ENCODE results near the gene C10orf105.

The C10orf105 gene

DNA sequence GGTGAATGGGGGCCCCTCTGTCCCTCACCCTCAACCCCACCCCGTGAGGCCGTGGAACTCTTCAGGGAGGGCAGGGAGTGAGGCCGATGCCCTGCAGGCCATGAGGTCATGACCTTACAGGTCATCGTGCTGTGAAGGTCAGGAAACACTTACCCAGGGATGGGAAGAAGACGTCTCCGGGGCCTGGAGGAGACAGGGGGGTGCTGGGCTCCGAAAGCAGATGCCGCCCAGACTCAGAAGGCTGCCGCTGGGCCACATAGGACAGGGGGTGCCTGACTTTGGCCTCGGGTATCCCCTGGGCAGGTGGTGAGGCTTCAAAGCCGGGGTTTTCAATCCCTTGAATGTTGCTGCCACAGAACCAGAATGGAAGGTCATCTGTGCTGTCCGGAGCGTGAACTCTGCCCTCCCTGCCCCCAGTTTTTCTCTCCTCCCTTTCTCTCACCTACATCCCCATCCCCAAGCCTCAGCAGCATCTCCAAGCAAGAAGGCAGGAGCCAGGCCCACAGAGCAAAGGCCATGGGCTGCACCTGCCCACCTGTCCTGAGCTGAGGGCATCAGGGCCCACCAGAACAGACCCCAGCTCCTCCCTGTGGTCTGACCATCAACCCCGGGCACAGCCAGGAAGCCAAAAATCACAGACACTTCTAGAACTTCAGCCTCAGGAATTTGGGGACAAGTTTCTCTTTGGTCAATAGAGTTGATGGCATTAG, 32.1 kb upstream of the C10orf105 start:
- no peak for DNase-seq

DNA sequence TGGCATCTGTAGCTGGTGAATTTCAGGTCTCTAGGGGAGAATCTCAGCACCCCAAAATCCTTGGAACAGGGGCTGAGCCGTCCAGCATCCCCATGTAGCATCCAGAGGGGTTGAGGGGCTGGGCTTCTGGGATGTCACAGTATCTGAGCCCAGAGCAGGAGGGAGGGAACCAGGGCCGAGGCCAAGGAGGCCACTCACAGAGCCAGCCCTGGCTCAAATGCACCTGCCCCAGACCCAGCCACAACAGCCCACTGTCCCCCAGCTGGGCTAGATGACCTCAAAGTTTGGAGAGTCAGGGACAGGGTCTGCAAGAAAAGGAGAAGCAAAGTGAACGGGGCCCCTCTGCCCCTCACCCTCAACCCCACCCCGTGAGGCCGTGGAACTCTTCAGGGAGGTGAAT, 31.4 kb upstream of the C10orf105 start:
- DNase-seq: no peak

DNA sequence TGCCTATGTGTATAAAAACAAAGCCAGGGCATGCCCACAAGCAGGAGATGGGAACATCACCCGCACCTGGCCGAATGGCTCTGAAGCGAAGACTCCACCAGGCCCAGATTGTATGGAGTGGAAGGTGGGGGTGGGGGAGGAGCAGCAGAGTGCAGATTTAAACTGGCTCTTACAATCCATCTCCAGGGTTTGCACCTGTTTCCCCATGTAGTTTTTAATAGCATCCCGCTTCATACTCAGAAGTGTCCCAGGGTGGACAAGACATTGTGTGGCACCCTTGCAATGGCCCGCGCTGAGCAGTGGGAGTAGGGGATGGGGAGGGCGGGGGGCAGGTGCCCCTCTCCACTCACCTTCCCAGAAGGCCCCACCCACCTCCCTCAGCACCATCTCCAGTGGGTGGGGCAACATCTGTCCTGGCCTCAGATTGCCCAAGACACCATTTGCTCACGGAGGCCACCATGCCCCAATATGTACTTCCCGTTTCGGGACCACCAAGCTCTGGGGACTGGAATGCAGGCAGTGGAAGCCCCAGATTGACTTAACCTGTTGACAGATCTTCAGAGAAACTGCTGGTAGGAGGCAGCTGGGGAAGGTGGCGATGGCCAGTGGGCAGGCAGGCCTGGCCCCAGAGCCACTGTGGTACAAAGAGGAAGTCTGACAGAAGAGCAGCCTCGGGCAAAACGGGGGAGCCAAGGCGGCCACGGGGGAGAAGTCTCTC, 30.7 kb upstream of the C10orf105 start:
- DNase-seq: no peak

DNA sequence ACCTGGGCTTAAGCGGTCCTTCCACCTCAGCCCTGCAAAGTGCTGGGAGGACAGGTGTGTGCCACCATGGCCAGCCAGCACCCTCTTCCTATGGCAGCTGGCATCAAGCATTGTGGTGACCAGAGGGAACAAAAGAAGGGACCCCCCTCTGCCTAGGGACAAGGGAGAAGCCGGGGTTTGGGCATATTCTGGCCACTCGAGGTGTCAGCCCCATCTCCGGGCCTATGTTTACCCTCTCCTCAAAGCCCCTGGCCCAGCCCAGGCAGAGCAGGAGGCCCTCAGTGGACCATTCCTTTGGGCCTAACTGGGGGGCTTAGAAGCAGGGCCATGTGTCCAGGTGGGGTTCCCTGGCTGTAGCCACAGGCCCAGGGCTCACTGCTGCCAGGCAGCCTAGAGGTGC, 29.8 kb upstream of the C10orf105 start:
- DNase-seq: no peak

DNA sequence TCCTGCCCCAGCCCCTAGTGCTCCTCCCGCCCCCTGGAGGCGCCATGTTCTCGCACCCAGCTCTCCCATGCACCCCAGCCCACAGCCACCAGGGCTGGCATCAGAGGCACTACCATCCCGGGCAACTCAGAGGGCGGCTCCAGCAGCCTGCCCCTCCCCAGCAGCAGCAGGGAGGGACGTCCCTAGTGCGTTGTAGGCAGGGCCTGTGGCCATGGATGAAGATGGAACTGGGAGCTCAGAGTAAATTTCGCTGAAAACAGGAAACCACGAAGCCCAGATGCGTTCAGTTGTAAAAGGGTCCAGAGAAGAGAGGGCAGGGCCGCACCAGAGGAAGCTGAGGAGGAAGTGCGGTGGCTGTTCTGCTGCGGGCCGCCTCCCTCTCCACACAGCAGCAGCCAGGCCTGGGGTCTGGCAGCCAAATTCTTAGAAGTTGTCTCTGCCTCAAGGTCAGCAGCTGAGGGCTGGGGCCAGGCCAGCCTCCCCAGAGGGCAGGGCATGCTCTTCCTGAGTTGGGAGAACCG, 29.2 kb upstream of the C10orf105 start:
- no peak for DNase-seq

DNA sequence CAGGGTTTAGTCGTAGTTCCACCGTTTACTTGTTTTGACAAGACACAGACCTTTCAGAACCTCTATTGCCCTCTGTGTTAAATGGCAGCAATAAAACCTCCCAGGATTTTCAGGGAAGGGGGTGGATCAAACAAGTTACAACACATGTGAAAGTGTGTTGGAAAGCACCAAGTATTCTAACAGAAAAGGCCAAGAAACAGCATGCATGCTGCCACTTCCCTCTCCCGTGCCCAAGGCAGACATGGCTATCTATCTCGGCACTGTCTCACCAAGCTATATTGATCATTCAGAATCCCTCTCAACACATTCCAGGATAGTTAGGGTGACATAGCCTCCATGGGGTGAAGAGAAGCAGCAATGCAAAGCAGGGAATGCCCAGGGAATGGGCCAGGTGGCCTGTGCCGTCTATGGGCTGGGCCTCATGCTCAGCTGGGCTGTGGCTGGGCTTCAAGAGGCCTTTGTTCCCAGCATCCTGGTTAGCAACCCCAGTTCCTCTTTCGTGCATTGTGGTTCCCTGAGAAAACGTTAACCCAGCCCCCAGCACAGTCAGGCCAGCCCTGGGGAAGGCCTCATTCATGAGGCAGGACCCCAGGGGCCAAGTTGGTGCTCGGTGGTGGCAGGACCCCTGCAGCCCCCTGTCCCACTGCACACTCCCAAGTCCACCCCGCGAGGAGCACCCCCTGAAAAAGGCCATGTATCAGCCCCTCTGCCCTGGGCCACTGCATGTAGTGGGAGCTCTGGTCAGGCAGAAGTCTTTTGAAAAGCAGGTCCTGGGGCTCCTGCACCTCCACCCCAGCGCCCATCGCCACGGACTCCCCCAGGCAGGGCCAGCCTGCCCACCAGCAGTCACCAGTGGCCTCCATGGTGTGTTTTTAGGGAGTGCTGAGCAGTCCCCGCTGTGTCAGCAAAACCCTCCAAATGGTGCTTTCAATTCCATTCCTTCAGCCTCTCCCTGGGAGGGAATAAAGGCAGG, 28.3 kb upstream of the C10orf105 start:
- no peak for DNase-seq

DNA sequence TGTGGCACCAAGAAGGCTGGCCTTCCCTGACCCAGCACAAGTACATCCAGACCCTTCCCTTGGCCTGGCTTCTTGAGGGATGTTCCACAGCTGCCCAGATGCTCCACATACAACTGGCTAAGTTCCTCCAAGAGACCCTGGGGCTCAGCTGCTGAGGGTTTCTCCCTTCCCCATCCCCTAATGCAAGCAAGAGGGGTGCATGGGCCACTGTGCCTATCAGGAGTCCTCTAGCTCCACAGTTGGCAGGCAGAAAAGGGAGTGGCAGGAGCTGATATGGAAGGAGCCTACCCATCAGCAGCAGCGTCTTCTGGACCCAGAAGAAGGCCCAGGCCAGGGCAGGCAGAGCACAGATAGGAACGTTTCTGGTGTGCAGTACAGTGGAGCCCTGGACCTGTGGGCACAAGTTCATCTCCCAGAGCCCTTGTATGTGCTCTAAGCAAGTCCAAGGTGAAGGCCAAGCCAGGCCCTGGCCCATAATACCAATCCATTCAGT, 27.5 kb upstream of the C10orf105 start:
- DNase-seq: no peak

DNA sequence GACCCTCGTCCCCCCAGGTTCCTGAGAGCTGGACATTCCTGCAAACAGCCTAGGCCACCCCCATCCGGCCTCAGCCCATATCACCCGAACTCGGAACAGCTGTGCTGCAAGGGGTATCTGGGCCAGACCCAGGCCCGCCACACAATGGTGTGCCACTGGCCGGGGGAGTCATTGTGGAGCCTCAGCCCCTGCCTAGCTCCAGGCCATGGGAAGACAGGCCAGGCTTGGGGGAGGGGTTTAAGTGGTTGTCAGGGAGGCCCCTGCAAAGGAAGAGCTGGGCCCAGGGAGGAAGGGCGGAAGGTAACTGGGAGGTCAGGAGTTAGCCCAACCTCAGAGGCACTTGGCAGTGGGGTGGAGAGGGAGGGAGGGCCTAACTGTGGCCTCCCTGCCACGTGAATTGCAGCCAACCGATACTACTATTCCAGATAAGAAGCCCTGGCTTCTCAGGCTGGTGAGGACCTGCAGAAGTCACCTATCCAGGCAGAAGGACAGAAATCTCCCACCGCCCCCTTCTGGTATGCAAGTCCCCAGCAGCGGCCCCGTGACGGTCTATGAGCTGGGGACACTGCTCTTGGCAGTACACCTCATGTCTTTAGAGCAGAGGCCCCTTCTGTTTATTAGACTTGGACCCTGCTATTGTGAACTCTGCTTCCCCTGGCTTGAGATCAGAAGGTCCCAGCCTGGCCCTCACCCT, 26.9 kb upstream of the C10orf105 start:
- no peak for DNase-seq

DNA sequence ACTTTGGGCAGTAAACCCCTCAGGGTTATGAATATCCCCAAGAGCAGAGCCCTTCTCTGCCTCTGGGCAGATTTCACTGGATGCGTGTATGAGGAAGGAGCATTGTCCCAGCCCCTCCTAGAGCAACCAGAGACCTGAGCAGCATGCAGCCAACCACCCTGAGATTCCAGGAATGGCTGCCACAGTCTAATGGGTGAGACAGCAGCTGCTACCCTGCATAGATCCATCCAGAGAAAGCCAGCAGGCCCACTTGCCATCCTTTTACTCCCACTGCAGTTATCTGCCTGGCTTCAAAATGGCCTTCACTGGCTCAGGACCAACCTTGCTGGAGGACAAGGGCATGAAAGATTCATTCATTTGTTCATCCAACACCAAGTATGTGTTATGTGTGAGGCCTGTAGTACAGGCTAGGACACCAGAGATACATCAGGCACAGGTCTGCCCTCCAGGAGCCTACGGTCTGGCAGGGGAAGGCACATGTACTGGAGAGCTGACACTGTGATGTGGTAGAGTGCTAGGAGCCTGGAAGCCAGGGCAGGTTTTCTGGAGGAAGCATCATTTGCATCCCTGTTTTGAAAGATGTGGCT, 26.2 kb upstream of the C10orf105 start:
- DNase-seq: no peak

DNA sequence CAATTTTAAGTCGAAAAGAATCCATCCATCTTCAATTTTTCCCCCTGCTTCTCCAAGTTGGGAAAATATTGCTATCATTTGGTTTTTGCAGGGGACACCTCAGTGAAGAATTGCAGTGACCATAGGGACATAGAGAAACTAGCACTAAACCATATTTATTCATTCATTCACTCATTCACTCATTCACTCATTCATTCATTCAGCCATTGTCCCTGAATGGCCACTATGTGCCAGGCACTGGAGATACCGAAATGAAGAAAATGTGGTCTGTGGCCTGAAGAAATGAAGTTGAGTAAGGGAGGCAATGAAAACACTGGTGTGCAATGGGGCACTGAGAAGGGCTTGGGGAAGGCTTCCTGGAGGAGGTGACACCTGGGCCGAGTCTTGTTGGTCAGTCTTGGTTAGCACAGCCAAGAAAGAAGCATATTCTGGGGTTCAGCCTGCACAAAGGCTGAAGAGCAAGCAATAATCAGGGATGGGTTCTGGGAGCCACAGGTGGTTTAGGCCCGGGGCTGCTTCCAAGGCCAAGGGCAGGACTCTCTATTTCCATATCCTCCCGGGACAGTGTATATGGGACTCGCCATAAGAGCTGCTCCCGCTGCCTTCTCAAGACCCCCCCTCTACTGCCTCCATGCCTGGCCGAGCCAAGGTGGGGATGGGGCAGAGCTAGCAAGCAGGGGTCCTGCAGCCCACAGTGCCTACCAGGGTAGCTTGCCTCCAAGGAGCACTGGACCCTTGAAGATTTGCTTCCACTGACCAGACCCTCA, 25.5 kb upstream of the C10orf105 start:
- no peak for DNase-seq

DNA sequence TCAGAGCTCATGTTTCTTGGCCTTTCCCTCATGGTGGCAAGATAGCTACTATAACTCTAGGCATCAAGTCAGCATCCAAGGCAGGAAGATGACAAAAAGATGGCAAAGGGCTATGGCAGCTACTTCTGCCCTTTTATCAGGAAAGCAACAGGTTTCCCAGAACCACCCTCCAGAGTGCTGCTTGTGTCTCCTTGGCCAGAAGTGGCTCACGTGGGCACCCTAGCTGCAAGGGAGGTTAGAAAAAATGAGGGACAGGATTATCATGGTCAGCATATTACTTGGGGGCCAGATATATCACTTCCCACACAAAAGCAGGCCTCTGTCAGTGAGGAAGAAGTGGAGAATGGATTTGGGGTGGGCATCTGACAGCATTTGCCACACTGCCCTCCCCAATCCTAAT, 24.3 kb upstream of the C10orf105 start:
- DNase-seq: no peak

DNA sequence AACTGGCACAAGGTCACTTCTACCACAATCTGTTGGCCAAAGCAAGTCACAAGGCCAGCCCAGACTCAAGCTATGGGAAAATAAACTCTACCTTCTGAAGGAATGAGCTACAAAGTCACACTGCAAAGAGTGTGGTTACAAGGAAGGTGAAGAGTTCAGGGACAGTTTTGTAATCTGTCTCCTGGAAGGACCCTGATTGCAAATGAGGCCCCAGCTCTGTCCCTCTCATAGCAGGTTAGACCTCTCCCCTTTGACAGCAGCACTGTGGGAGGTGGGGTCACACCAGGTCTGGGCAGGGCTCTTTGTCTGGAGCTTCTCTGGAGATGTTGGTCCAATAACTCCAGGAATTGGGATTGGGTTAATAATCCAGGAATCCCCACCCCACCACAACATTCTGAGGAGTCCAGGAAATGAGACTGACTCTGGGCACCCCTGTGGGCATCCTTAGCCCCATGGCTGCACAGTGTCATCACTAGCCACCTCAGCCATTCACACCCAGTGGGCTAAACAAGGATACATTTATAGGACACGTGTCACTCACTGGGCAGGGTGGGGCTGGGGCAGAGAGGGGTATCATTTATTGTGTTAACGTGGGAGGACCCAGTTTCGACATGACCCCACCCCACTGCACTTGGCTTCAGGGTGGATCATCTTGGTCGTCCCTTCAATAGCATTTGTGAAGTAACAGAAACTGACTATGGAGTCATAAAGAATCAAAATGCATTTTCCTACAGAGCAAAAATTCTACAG, 23.7 kb upstream of the C10orf105 start:
- no peak for DNase-seq

DNA sequence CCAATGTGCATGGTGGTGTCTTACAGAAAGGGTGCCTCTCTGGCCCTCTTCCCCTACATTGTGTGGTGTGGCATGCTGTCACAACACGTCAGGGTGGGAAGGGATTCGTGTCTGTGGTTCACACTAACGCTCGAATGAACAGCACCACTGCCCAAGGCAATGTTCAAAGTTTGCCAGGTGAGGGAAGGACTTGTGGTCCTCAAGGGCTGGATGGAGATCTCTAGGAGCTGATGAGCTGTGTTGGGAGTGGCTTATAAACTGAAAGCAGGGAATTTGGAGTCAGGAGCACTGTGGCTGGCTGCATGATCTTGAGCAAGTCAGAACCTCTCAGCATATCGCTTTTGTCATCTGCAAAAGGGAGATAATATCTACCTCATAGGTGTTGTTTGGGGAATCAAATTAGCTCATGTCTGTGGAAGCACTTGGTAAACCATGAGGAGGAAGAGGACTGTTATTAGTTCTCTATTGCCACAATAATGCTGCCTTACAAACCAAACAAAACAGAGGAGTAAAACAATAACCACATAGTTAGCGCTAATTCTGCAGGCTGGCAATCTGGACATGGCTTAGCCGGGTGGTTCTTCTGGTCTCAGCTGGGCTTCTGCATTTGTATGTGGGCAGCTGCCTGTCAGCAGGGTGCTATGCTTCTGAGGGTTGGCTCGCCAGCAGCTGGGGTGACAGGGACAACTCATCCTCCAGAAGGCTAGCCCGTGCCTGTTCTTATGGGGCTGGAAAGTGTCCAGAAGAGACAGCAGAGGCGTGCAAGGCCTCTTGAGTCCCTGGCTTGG, 22.9 kb upstream of the C10orf105 start:
- DNase-seq: no peak

DNA sequence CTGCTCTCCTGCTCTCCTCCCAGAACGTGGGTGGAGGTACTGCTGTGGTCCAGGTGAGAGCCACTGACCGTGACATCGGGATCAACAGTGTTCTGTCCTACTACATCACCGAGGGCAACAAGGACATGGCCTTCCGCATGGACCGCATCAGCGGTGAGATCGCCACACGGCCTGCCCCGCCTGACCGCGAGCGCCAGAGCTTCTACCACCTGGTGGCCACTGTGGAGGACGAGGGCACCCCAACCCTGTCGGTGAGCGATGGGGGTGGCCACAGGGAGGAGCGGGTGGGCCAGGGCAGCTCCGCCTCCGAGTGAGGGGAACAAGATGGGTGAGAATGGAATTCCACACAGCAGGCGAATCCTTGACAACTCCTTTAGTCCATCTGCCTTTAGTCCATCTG, 22.1 kb upstream of the C10orf105 start:
- DNase-seq: no peak

DNA sequence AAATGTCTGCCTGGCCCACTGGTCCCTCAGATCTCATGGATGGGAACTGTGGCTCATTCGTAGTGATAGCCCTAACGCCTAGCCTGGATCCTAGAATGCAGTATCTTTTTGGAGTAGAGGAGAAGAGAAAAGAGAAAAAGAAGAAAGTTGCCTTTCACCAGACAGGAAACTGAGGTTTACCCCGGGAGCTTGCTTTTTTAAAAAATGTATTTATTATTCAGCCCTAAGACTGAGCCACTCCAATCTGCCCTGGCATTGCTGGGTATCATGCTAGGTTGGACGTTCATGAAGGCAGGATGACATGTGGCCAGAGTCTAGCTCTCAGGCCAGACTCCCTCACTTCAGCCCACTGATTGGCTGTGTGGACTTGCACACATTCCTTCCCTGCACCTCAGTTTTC, 21.5 kb upstream of the C10orf105 start:
- no peak for DNase-seq

DNA sequence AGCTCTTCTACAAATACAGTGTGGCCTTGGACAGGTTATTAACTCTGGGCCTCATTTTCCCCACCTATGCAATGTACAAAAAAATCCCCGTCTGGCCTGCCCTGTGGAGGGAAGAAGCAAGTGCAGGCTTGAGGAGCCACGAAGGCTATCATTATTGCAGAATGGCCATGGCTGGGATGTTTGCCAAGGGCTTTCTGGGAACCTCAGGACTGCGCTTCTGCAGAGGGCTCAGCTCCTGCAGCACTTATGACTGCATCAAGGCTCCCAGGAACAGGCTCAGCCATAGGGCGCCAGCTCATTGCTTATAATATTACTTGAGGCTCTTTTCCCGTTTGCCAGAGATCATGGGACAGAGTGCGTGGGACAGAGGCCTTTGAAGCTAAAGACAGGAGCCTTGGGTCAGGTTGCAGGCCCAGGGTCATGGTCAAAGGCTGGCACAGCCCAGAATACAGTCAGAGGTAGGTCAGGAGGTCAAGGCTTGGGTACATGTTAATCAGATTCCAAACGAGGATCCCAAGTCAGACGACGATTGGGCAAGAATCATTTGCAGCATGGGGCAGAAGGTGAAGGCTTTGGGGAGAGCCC, 20.6 kb upstream of the C10orf105 start:
- no peak for DNase-seq

DNA sequence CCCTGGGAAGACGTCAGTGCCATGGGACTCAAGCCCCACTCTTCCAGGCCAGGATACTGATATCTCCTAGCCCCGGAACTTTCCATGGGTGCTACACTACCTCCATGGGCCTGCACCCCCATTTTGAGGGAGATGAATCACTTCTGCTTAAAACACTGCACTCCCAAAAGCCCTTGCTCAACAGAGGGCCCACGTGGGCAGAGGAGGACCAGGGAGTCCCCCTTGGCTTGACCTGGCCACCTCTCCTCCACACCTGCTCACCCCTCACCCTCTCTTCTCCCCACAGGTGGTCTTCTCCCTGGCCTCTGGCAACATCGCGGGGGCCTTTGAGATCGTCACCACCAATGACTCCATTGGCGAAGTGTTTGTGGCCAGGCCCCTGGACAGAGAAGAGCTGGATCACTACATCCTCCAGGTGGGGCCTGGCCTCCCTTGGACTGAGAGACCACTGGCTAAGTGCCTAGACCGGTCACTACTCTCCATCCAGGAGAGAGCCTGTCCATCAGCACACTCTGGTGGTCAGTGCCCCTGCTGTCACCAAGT, 19.9 kb upstream of the C10orf105 start:
- no peak for DNase-seq

DNA sequence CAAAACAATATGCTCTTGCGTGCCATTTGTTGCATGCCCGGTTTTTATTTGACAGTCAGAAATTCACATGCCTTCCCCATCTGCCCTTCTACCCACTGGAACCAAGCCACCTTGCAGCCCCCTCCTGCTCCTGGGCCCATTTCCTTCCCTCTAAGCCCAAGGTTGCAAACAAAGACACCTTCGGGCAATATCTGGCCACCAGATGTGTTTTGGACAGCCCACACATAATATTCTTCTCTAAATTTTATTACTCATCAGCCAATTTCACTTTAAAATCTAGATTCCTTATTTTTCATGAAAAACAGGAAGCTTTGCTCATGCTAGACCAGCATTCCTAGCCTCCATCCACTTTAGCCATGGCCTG, 18.2 kb upstream of the C10orf105 start:
- no peak for DNase-seq

Measured in NCI-H1092 (cell line).